GM23338 (cell line): ENCODE measurements around the gene CLN6. TPM values are rescaled to one million over a fixed set of nuclear protein-coding genes. Genes with fewer than 3 reads are reported as not detected.
A peak's percentile ranks its signal among the peaks of the same experiment; 100 is the strongest.

ENCODE experiments used
- ATAC-seq: fragments of 200-7000 bp; cut with Tn5 transposase; 3 replicates; pipeline ENCODE4 v1.9.1; 2020
- DNase-seq: peaks from one replicate; pipeline ENCODE4 v3.0.0-alpha.2; 2015; ENCODE audit warnings: low spot score
- H2AFZ ChIP-seq: fragments of 200-600 bp; sonication (generic); 2 replicates; pipeline ENCODE4 v1.8.0; 2016; ENCODE audit warnings: antibody characterized with exemption, mild to moderate bottlenecking, moderate library complexity
- H3F3A ChIP-seq: fragments of 200-600 bp; sonication (generic); replicated peaks from 2 replicates; pipeline ENCODE4 v1.8.0; 2017; ENCODE audit warnings: antibody characterized with exemption, mixed run types, low read depth
- H3K27ac ChIP-seq: fragments of 200-600 bp; sonication (generic); 2 replicates; pipeline ENCODE4 v1.6.1; 2016; ENCODE audit warnings: low read depth
- H3K27me3 ChIP-seq: fragments of 200-600 bp; sonication (generic); 2 replicates; pipeline ENCODE4 v1.8.0; 2016; ENCODE audit warnings: mild to moderate bottlenecking, mixed run types, moderate library complexity; ENCODE audit not compliant: insufficient read depth
- H3K36me3 ChIP-seq: fragments of 200-600 bp; sonication (generic); 2 replicates; pipeline ENCODE4 v1.8.0; 2016; ENCODE audit warnings: mild to moderate bottlenecking; ENCODE audit not compliant: insufficient read depth
- H3K4me1 ChIP-seq: fragments of 200-600 bp; sonication (generic); 2 replicates; pipeline ENCODE4 v1.8.0; 2016; ENCODE audit warnings: mild to moderate bottlenecking, moderate library complexity; ENCODE audit not compliant: insufficient read depth
- H3K4me2 ChIP-seq: fragments of 200-600 bp; sonication (generic); 2 replicates; pipeline ENCODE4 v1.7.1; 2017; ENCODE audit warnings: mixed run types
- H3K4me3 ChIP-seq: fragments of 200-600 bp; sonication (generic); 2 replicates; pipeline ENCODE4 v1.6.1; 2016; ENCODE audit warnings: mixed run types
- H3K79me2 ChIP-seq: fragments of 200-600 bp; sonication (generic); replicated peaks from 2 replicates; pipeline ENCODE4 v1.8.0; 2017; ENCODE audit warnings: mild to moderate bottlenecking; ENCODE audit not compliant: insufficient read depth
- H3K9me2 ChIP-seq: fragments of 200-600 bp; sonication (generic); 2 replicates; pipeline ENCODE4 v1.8.0; 2017; ENCODE audit not compliant: insufficient read depth
- H4K20me1 ChIP-seq: fragments of 200-600 bp; sonication (generic); replicated peaks from 2 replicates; pipeline ENCODE4 v1.8.0; 2017; ENCODE audit warnings: mild to moderate bottlenecking; ENCODE audit not compliant: insufficient read depth
- H3K27ac Mint-ChIP-seq: 2 replicates; pipeline ENCODE4 v1.8.0; 2020; ENCODE audit warnings: inconsistent platforms, mild to moderate bottlenecking, moderate library complexity, mixed read lengths
- H3K27me3 Mint-ChIP-seq: 3 replicates; pipeline ENCODE4 v1.8.0; 2022; ENCODE audit warnings: low read depth, mild to moderate bottlenecking, moderate library complexity, mixed read lengths, inconsistent platforms; ENCODE audit not compliant: insufficient read depth, poor library complexity
- H3K36me3 Mint-ChIP-seq: 3 replicates; pipeline ENCODE4 v1.8.0; 2021; ENCODE audit warnings: low read depth, mild to moderate bottlenecking, inconsistent platforms, moderate library complexity, mixed read lengths
- H3K4me1 Mint-ChIP-seq: 3 replicates; pipeline ENCODE4 v1.8.0; 2020; ENCODE audit warnings: mild to moderate bottlenecking, inconsistent platforms, mixed read lengths
- H3K4me3 Mint-ChIP-seq: 3 replicates; pipeline ENCODE4 v1.8.0; 2021; ENCODE audit warnings: moderate library complexity, mild to moderate bottlenecking, inconsistent platforms, mixed read lengths
- H3K9me3 Mint-ChIP-seq: 3 replicates; pipeline ENCODE4 v1.8.0; 2020; ENCODE audit warnings: moderate library complexity, mild to moderate bottlenecking, inconsistent platforms, mixed read lengths
- JUNB ChIP-seq: IDR thresholded peaks from one replicate; pipeline ENCODE4 v1.6.1; 2016; ENCODE audit warnings: antibody characterized with exemption; ENCODE audit not compliant: unreplicated experiment
- NANOG ChIP-seq: IDR thresholded peaks from 2 replicates; pipeline ENCODE4 v1.6.1; 2016; ENCODE audit warnings: antibody characterized with exemption, borderline replicate concordance
- polyA plus RNA-seq: library from polyadenylated mRNA; unstranded; fragments of >200 nt; fragmentation: Nextera tagmentation; extraction: Ambion mirVana; gene quantifications from 2 replicates; pipeline ENCODE4 v1.2.1, GENCODE V29; 2016
- total RNA-seq: library from RNA; depleted of rRNA; stranded (reverse); fragments of >200 nt; shearing (Covaris generic); gene quantifications from 2 replicates; pipeline ENCODE4 v1.2.3, GENCODE V29; 2014
- TF ChIP-seq, protein P1 (sequence below): fragments of 250-450 bp; sonication (Bioruptor Pico); IDR thresholded peaks from 2 replicates; pipeline ENCODE4 v1.5.0; 2020; ENCODE audit warnings: mild to moderate bottlenecking, moderate library complexity
- TF ChIP-seq, protein P2 (sequence below): IDR thresholded peaks from one replicate; pipeline ENCODE4 v1.6.1; 2018; ENCODE audit warnings: antibody characterized with exemption; ENCODE audit not compliant: unreplicated experiment
- TF ChIP-seq, protein P3 (sequence below): IDR thresholded peaks from 2 replicates; pipeline ENCODE4 v1.6.1; 2016; ENCODE audit warnings: antibody characterized with exemption

Gene CLN6
- total and polyA plus RNA-seq, 2 experiments from 2014 or later, result 20.7 to 69.5 TPM

DNA sequence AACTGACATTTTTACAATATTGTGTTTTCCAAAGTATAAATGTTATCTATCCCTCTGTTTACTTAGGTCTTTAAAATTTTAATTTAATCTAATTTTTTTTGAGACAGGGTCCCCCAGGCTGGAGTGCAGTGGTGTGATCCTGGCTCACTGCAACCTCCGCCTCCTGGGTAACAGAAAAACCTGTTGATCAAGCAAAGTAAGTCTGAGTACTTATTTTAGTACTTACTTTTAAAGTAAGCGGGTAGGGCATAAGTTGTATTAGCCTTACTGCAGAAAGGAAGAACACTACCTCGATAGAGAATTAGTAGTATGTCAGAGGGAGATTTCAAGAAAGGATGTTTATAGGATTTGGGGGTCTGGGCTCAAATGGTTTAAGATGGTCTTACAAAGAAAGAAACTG, 36.1 kb upstream of the CLN6 start (continued):
- TF ChIP-seq, protein P1, sequence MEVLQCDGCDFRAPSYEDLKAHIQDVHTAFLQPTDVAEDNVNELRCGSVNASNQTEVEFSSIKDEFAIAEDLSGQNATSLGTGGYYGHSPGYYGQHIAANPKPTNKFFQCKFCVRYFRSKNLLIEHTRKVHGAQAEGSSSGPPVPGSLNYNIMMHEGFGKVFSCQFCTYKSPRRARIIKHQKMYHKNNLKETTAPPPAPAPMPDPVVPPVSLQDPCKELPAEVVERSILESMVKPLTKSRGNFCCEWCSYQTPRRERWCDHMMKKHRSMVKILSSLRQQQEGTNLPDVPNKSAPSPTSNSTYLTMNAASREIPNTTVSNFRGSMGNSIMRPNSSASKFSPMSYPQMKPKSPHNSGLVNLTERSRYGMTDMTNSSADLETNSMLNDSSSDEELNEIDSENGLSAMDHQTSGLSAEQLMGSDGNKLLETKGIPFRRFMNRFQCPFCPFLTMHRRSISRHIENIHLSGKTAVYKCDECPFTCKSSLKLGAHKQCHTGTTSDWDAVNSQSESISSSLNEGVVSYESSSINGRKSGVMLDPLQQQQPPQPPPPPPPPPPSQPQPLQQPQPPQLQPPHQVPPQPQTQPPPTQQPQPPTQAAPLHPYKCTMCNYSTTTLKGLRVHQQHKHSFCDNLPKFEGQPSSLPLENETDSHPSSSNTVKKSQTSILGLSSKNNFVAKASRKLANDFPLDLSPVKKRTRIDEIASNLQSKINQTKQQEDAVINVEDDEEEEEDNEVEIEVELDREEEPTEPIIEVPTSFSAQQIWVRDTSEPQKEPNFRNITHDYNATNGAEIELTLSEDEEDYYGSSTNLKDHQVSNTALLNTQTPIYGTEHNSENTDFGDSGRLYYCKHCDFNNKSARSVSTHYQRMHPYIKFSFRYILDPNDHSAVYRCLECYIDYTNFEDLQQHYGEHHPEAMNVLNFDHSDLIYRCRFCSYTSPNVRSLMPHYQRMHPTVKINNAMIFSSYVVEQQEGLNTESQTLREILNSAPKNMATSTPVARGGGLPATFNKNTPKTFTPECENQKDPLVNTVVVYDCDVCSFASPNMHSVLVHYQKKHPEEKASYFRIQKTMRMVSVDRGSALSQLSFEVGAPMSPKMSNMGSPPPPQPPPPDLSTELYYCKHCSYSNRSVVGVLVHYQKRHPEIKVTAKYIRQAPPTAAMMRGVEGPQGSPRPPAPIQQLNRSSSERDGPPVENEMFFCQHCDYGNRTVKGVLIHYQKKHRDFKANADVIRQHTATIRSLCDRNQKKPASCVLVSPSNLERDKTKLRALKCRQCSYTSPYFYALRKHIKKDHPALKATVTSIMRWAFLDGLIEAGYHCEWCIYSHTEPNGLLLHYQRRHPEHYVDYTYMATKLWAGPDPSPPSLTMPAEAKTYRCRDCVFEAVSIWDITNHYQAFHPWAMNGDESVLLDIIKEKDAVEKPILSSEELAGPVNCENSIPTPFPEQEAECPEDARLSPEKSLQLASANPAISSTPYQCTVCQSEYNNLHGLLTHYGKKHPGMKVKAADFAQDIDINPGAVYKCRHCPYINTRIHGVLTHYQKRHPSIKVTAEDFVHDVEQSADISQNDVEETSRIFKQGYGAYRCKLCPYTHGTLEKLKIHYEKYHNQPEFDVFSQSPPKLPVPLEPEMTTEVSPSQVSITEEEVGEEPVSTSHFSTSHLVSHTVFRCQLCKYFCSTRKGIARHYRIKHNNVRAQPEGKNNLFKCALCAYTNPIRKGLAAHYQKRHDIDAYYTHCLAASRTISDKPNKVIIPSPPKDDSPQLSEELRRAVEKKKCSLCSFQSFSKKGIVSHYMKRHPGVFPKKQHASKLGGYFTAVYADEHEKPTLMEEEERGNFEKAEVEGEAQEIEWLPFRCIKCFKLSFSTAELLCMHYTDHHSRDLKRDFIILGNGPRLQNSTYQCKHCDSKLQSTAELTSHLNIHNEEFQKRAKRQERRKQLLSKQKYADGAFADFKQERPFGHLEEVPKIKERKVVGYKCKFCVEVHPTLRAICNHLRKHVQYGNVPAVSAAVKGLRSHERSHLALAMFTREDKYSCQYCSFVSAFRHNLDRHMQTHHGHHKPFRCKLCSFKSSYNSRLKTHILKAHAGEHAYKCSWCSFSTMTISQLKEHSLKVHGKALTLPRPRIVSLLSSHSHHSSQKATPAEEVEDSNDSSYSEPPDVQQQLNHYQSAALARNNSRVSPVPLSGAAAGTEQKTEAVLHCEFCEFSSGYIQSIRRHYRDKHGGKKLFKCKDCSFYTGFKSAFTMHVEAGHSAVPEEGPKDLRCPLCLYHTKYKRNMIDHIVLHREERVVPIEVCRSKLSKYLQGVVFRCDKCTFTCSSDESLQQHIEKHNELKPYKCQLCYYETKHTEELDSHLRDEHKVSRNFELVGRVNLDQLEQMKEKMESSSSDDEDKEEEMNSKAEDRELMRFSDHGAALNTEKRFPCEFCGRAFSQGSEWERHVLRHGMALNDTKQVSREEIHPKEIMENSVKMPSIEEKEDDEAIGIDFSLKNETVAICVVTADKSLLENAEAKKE (CRISPR knock-in tag), result no peak
- TF ChIP-seq, protein P2, sequence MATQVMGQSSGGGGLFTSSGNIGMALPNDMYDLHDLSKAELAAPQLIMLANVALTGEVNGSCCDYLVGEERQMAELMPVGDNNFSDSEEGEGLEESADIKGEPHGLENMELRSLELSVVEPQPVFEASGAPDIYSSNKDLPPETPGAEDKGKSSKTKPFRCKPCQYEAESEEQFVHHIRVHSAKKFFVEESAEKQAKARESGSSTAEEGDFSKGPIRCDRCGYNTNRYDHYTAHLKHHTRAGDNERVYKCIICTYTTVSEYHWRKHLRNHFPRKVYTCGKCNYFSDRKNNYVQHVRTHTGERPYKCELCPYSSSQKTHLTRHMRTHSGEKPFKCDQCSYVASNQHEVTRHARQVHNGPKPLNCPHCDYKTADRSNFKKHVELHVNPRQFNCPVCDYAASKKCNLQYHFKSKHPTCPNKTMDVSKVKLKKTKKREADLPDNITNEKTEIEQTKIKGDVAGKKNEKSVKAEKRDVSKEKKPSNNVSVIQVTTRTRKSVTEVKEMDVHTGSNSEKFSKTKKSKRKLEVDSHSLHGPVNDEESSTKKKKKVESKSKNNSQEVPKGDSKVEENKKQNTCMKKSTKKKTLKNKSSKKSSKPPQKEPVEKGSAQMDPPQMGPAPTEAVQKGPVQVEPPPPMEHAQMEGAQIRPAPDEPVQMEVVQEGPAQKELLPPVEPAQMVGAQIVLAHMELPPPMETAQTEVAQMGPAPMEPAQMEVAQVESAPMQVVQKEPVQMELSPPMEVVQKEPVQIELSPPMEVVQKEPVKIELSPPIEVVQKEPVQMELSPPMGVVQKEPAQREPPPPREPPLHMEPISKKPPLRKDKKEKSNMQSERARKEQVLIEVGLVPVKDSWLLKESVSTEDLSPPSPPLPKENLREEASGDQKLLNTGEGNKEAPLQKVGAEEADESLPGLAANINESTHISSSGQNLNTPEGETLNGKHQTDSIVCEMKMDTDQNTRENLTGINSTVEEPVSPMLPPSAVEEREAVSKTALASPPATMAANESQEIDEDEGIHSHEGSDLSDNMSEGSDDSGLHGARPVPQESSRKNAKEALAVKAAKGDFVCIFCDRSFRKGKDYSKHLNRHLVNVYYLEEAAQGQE, result no peak

DNA sequence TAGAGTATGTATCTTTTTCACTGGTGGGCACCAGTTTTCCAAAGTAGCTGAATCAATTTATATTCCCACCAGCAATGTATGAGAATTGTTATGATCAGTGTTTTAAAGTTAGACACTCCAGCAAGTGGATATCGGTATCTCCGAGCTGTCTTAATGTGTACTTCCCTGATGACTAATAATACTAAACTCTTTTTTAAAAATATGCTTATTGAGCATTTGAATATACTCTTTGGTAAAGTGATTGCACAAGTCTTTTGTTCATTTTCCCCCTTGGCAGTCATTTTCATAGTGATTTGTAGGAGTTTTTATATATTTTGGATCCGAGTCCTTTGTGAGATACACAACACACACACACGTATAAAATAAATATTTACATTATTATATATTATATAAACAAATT, 35.6 kb upstream of the CLN6 start:
- TF ChIP-seq JUNB (no peak), NANOG (no peak)
- TF ChIP-seq, protein P3, sequence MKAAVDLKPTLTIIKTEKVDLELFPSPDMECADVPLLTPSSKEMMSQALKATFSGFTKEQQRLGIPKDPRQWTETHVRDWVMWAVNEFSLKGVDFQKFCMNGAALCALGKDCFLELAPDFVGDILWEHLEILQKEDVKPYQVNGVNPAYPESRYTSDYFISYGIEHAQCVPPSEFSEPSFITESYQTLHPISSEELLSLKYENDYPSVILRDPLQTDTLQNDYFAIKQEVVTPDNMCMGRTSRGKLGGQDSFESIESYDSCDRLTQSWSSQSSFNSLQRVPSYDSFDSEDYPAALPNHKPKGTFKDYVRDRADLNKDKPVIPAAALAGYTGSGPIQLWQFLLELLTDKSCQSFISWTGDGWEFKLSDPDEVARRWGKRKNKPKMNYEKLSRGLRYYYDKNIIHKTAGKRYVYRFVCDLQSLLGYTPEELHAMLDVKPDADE, result no peak
- Mint-ChIP-seq H3K27me3 (no peaks in the 10 kb centered on the region), H3K27ac (no peak overlapping the region), H3K4me3 (no peak overlapping the region), H3K4me1 (peaks cover 40% of the 10 kb centered on the region), H3K36me3 (no peaks in the 10 kb centered on the region), H3K9me3 (no peaks in the 10 kb centered on the region)
- Histone ChIP-seq H3K27me3 (no peaks in the 10 kb centered on the region), H3K4me3 (no peak overlapping the region), H3K9me2 (no peaks in the 10 kb centered on the region), H4K20me1 (no peaks in the 10 kb centered on the region), H2AFZ (no peak overlapping the region), H3K4me2 (peak overlapping the region; percentile 14), H3K4me1 (peaks cover 27% of the 10 kb centered on the region), H3K79me2 (no peaks in the 10 kb centered on the region), H3F3A (no peaks in the 10 kb centered on the region), H3K36me3 (no peaks in the 10 kb centered on the region), H3K27ac (peak overlapping the region; percentile 47; the same call in 1 of the 2 replicates)
- no peak for ATAC-seq
- no peak for DNase-seq
